Fibroblast of the aortic adventitia (primary cell): ENCODE results near the gene KIAA0232. TPM values are rescaled to one million over a fixed set of nuclear protein-coding genes. Genes with fewer than 3 reads are reported as not detected.

Experiments used
- DNase-seq: peaks from one replicate; pipeline ENCODE4 v3.0.0-alpha.2; 2010; ENCODE audit warnings: low read depth
- H3K4me3 ChIP-seq: 2 replicates; pipeline ENCODE4 v1.5.1; 2011; ENCODE audit warnings: low read depth, mild to moderate bottlenecking, control low read depth, low read length, moderate library complexity
- total RNA-seq: library from RNA; depleted of rRNA; stranded (reverse); fragments of >200 nt; gene quantifications from 2 replicates; pipeline ENCODE4 v1.2.3, GENCODE V29; 2012; ENCODE audit warnings: low replicate concordance
- TF ChIP-seq, protein P1 (sequence below): IDR thresholded peaks from 2 replicates; pipeline ENCODE4 v1.5.1; 2011; ENCODE audit warnings: mild to moderate bottlenecking, low read length, control low read depth, inconsistent platforms; ENCODE audit not compliant: insufficient read depth

The KIAA0232 gene
- total RNA-seq, 1 donor, result 28.7 TPM

GRCh38 chr4:6932918-6933317, 150.4 kb downstream of the KIAA0232 start:
- no peak overlapping the region for H3K4me3 ChIP-seq
- TF ChIP-seq, protein P1, sequence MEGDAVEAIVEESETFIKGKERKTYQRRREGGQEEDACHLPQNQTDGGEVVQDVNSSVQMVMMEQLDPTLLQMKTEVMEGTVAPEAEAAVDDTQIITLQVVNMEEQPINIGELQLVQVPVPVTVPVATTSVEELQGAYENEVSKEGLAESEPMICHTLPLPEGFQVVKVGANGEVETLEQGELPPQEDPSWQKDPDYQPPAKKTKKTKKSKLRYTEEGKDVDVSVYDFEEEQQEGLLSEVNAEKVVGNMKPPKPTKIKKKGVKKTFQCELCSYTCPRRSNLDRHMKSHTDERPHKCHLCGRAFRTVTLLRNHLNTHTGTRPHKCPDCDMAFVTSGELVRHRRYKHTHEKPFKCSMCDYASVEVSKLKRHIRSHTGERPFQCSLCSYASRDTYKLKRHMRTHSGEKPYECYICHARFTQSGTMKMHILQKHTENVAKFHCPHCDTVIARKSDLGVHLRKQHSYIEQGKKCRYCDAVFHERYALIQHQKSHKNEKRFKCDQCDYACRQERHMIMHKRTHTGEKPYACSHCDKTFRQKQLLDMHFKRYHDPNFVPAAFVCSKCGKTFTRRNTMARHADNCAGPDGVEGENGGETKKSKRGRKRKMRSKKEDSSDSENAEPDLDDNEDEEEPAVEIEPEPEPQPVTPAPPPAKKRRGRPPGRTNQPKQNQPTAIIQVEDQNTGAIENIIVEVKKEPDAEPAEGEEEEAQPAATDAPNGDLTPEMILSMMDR, result no peak
- no peak for DNase-seq

Other genes with a start within 250 kb of the KIAA0232 start
- gene MAN2B2, start 207.5 kb upstream of the KIAA0232 start, total RNA-seq, result 17.3 and 25.9 TPM in 2 replicates
- 142 and 482 TPM in 2 replicates for gene MRFAP1, start 142.0 kb upstream of the KIAA0232 start, total RNA-seq
- not detected in 2 replicates for gene S100P, start 88.8 kb upstream of the KIAA0232 start, total RNA-seq
- gene MRFAP1L1, start 72.9 kb upstream of the KIAA0232 start, total RNA-seq, result 48.8 and 342 TPM in 2 replicates
- 5.4 and 7.0 TPM in 2 replicates for gene BLOC1S4, start 66.6 kb upstream of the KIAA0232 start, total RNA-seq
- gene TBC1D14, start 127.1 kb downstream of the KIAA0232 start, total RNA-seq, result 34.0 and 65.1 TPM in 2 replicates